Measurements from ENCODE around the gene CAMKK2. TPM values are rescaled to one million over a fixed set of nuclear protein-coding genes. Genes with fewer than 3 reads are reported as not detected.
A peak's percentile ranks its signal among the peaks of the same experiment; 100 is the strongest.
"Not testable (repeated sequence)": the region's sequence is repeated elsewhere in the genome, so short reads cannot be mapped to it uniquely, and the experiment has no call there.

Gene CAMKK2
- polyA plus RNA-seq, 10 donors = 17.7 to 29.5 (median 22.2) TPM

GRCh38 chr12:121299662-121300061, 3.2 kb upstream of the CAMKK2 start:
- no peak for DNase-seq

GRCh38 chr12:121298411-121298810, 1.9 kb upstream of the CAMKK2 start:
- not testable (repeated sequence) for DNase-seq

GRCh38 chr12:121297435-121297991, 1.0 kb upstream of the CAMKK2 start:
- no peak for DNase-seq

GRCh38 chr12:121295746-121296617, 527 bp downstream of the CAMKK2 start:
- DNase-seq = peak in 1 of 3 donors; percentile 60

- DNase-seq = no peak
Observed at GRCh38 chr12:121295116-121295745, 1.3 kb downstream of the CAMKK2 start.

- no peak for DNase-seq
Observed at GRCh38 chr12:121294151-121294889, 2.2 kb downstream of the CAMKK2 start.

- DNase-seq = no peak
Observed at GRCh38 chr12:121293603-121294002, 2.9 kb downstream of the CAMKK2 start.

GRCh38 chr12:121290410-121290809, 6.1 kb downstream of the CAMKK2 start:
- DNase-seq = no peak

GRCh38 chr12:121289962-121290361, 6.5 kb downstream of the CAMKK2 start:
- DNase-seq = no peak

- DNase-seq = peak in 2 of 3 donors; percentile 53 to 73
Observed at GRCh38 chr12:121288986-121289385, 7.5 kb downstream of the CAMKK2 start.

GRCh38 chr12:121288158-121288845, 8.2 kb downstream of the CAMKK2 start:
- DNase-seq = no peak

- DNase-seq = no peak
Observed at GRCh38 chr12:121287267-121287954, 9.1 kb downstream of the CAMKK2 start.

GRCh38 chr12:121285856-121286255, 10.7 kb downstream of the CAMKK2 start:
- DNase-seq = no peak

GRCh38 chr12:121284551-121285390, 11.7 kb downstream of the CAMKK2 start:
- no peak for DNase-seq

GRCh38 chr12:121283841-121284240, 12.7 kb downstream of the CAMKK2 start:
- DNase-seq = no peak

GRCh38 chr12:121283388-121283787, 13.1 kb downstream of the CAMKK2 start:
- no peak for DNase-seq

- DNase-seq = not testable (repeated sequence)
Observed at GRCh38 chr12:121282910-121283309, 13.6 kb downstream of the CAMKK2 start.

- DNase-seq = peak in 2 of 3 donors; percentile 30 to 56
Observed at GRCh38 chr12:121282072-121282742, 14.3 kb downstream of the CAMKK2 start.

- DNase-seq = not testable (repeated sequence)
Observed at GRCh38 chr12:121281116-121281515, 15.4 kb downstream of the CAMKK2 start.

Data from muscle of back (tissue), 11 donors.